Superior temporal gyrus (tissue), 1 donor: ENCODE data around the gene ADAP1.
A peak's percentile ranks its signal among the peaks of the same experiment; 100 is the strongest.
"Not testable (repeated sequence)": the region's sequence is repeated elsewhere in the genome, so short reads cannot be mapped to it uniquely, and the experiment has no call there.

ENCODE experiments used
- DNase-seq: peaks from one replicate; pipeline ENCODE4 v3.0.0-alpha.2; 2016; ENCODE audit errors: extremely low spot score

ADAP1 gene

GRCh38 chr7:938546-939185 is 15.8 kb downstream of the ADAP1 start:
- no peak for DNase-seq

- DNase-seq = no peak
Observed at GRCh38 chr7:937856-938484, 16.5 kb downstream of the ADAP1 start.

- no peak for DNase-seq
Observed at GRCh38 chr7:936386-937054, 18.0 kb downstream of the ADAP1 start.

GRCh38 chr7:935874-936385 is 18.6 kb downstream of the ADAP1 start:
- no peak for DNase-seq

GRCh38 chr7:935164-935873 is 19.2 kb downstream of the ADAP1 start:
- no peak for DNase-seq

GRCh38 chr7:934469-935163 is 19.9 kb downstream of the ADAP1 start:
- no peak for DNase-seq

- DNase-seq = no peak
Observed at GRCh38 chr7:932651-932975, 21.9 kb downstream of the ADAP1 start.

GRCh38 chr7:931871-932650 is 22.4 kb downstream of the ADAP1 start:
- DNase-seq = no peak

- DNase-seq = no peak
Observed at GRCh38 chr7:930975-931758, 23.3 kb downstream of the ADAP1 start.

GRCh38 chr7:929311-929711 is 25.2 kb downstream of the ADAP1 start:
- peak; percentile 78 for DNase-seq

- DNase-seq = peak; percentile 86
Observed at GRCh38 chr7:927031-927671, 27.3 kb downstream of the ADAP1 start.

- DNase-seq = peak; percentile 69
Observed at GRCh38 chr7:926061-927030, 28.1 kb downstream of the ADAP1 start.

- DNase-seq = no peak
Observed at GRCh38 chr7:925601-926000, 28.9 kb downstream of the ADAP1 start.

GRCh38 chr7:924541-925231 is 29.8 kb downstream of the ADAP1 start:
- no peak for DNase-seq

GRCh38 chr7:924042-924441 is 30.4 kb downstream of the ADAP1 start:
- not testable (repeated sequence) for DNase-seq

GRCh38 chr7:923108-924041 is 31.1 kb downstream of the ADAP1 start:
- no peak for DNase-seq
